Measurements from ENCODE around the gene DSCAML1.

DNA sequence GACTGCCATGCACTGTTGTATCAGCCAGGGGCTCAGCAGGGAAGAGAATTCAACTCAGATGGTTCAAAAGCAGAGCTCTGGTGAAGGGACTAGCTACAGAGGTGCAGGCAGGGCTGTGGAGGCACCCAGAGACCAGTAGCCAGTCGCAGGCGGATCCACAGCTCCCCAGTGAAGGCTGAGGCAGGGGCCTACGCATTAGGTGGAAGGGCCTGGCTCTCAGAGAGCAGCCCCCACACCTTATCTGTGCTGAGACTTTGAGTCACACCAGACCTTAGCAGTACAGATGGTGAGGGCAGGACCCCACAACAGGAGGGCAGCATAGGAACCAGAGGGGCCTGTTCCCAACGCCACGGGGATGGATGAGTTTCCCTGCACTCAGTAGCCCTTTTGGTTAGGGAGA lies 189.6 kb downstream of the DSCAML1 start:
- TF ChIP-seq, protein P1, sequence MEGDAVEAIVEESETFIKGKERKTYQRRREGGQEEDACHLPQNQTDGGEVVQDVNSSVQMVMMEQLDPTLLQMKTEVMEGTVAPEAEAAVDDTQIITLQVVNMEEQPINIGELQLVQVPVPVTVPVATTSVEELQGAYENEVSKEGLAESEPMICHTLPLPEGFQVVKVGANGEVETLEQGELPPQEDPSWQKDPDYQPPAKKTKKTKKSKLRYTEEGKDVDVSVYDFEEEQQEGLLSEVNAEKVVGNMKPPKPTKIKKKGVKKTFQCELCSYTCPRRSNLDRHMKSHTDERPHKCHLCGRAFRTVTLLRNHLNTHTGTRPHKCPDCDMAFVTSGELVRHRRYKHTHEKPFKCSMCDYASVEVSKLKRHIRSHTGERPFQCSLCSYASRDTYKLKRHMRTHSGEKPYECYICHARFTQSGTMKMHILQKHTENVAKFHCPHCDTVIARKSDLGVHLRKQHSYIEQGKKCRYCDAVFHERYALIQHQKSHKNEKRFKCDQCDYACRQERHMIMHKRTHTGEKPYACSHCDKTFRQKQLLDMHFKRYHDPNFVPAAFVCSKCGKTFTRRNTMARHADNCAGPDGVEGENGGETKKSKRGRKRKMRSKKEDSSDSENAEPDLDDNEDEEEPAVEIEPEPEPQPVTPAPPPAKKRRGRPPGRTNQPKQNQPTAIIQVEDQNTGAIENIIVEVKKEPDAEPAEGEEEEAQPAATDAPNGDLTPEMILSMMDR (IDR thresholded peaks at IDR 0.05) = no peak
- TF ChIP-seq POLR2A (IDR thresholded peaks at IDR 0.05) = no peak
- no peak for TF ChIP-seq EP300 (IDR thresholded peaks at IDR 0.05)

All from tibial nerve (tissue), 4 donors.